Measurements from ENCODE around the gene AOC3.
"Not testable (repeated sequence)": the region's sequence is repeated elsewhere in the genome, so short reads cannot be mapped to it uniquely, and the experiment has no call there.

Gene AOC3

DNA sequence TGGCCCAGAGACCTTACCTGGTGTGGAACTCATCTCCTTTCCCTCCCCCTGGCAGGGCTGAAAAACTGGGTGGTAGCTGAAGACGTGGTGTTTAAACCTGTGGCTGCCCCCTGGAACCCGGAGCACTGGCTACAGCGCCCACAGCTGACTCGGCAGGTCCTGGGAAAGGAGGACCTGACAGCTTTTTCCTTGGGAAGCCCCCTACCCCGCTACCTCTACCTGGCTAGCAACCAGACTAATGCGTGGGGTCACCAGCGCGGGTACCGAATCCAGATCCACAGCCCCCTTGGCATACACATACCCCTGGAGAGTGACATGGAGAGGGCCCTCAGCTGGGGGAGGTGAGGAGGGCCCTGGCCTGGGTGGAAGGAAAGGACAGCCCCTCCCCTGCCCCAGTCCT, 2.0 kb upstream of the AOC3 start:
- TF ChIP-seq, protein P1, sequence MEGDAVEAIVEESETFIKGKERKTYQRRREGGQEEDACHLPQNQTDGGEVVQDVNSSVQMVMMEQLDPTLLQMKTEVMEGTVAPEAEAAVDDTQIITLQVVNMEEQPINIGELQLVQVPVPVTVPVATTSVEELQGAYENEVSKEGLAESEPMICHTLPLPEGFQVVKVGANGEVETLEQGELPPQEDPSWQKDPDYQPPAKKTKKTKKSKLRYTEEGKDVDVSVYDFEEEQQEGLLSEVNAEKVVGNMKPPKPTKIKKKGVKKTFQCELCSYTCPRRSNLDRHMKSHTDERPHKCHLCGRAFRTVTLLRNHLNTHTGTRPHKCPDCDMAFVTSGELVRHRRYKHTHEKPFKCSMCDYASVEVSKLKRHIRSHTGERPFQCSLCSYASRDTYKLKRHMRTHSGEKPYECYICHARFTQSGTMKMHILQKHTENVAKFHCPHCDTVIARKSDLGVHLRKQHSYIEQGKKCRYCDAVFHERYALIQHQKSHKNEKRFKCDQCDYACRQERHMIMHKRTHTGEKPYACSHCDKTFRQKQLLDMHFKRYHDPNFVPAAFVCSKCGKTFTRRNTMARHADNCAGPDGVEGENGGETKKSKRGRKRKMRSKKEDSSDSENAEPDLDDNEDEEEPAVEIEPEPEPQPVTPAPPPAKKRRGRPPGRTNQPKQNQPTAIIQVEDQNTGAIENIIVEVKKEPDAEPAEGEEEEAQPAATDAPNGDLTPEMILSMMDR (conservative IDR thresholded peaks at IDR 0.05; ENCODE audit: control insufficient read depth, insufficient read depth, low read depth, low read length) = no peak
- H3K4me3 ChIP-seq (ENCODE audit: control insufficient read depth, low read depth, low read length) = no peak overlapping the region
- no peak for DNase-seq (ENCODE audit: low read depth)

DNA sequence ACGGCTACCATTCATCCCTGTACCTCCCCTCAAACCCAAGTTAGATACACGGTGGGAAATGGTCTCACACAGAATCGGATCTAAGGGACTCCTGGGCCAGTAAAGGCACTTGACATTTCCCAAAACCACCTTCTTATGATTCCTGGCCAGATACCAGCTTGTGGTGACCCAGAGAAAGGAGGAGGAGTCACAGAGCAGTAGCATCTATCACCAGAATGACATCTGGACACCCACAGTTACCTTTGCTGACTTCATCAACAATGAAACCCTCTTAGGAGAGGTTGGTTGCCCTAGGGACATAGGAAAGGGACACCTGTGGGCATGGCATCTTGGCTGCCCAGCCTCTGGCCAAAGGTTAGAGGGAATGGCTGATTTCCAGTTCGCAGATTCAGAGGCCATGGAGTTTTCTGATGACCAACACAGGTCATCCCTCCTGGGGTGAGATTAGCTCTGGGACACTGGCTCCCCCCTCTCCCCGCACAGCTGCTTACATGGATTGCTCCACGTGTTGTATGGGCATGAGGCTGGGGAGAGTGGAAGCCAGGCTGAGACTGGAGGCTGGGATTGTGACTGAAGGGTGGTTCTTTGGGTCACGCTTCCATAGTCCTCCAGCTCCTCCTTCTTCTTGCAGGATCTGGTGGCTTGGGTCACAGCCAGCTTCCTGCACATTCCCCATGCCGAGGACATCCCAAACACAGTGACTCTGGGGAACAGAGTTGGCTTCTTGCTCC, 1.4 kb upstream of the AOC3 start:
- no peak overlapping the region for H3K4me3 ChIP-seq (ENCODE audit: control insufficient read depth, low read depth, low read length)
- no peak for DNase-seq (ENCODE audit: low read depth)

DNA sequence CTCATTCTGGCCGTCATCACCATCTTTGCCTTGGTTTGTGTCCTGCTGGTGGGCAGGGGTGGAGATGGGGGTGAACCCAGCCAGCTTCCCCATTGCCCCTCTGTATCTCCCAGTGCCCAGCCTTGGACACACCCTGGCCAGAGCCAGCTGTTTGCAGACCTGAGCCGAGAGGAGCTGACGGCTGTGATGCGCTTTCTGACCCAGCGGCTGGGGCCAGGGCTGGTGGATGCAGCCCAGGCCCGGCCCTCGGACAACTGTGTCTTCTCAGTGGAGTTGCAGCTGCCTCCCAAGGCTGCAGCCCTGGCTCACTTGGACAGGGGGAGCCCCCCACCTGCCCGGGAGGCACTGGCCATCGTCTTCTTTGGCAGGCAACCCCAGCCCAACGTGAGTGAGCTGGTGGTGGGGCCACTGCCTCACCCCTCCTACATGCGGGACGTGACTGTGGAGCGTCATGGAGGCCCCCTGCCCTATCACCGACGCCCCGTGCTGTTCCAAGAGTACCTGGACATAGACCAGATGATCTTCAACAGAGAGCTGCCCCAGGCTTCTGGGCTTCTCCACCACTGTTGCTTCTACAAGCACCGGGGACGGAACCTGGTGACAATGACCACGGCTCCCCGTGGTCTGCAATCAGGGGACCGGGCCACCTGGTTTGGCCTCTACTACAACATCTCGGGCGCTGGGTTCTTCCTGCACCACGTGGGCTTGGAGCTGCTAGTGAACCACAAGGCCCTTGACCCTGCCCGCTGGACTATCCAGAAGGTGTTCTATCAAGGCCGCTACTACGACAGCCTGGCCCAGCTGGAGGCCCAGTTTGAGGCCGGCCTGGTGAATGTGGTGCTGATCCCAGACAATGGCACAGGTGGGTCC, 607 bp downstream of the AOC3 start:
- DNase-seq (ENCODE audit: low read depth); H3K4me3 ChIP-seq (ENCODE audit: control insufficient read depth, low read depth, low read length): not testable (repeated sequence)

More for the DNA sequence above, 1.4 kb upstream of the AOC3 start:
- TF ChIP-seq, protein P1 (conservative IDR thresholded peaks at IDR 0.05; ENCODE audit: control insufficient read depth, insufficient read depth, low read depth, low read length) = no peak

DNA sequence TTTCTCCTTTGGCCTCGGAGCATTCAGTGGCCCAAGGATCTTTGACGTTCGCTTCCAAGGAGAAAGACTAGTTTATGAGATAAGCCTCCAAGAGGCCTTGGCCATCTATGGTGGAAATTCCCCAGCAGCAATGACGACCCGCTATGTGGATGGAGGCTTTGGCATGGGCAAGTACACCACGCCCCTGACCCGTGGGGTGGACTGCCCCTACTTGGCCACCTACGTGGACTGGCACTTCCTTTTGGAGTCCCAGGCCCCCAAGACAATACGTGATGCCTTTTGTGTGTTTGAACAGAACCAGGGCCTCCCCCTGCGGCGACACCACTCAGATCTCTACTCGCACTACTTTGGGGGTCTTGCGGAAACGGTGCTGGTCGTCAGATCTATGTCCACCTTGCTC, 1.4 kb downstream of the AOC3 start:
- no peak for DNase-seq (ENCODE audit: low read depth)
- H3K4me3 ChIP-seq (ENCODE audit: control insufficient read depth, low read depth, low read length) = no peak overlapping the region
- TF ChIP-seq, protein P1 (conservative IDR thresholded peaks at IDR 0.05; ENCODE audit: control insufficient read depth, insufficient read depth, low read depth, low read length) = no peak

DNA sequence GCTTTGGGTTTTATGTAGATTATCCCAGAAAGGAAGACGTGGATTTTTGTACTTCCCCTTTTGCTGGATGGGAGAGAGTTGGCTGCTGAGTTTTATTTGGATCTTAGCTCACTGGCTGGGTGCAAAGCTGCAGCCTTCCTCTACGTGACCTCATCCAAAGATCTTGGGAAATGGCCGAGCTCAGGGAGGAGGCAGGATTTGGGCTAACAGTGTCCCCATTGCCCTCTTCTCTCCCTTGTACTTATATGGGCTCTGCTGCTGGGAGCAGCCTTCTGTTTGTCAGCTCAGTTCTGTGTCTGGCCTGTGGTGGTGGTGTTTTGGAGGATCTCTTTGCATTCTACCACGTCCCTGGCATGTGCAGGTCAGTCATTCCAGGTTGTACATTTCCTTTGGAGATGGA, 2.0 kb downstream of the AOC3 start:
- no peak for DNase-seq (ENCODE audit: low read depth)
- H3K4me3 ChIP-seq (ENCODE audit: control insufficient read depth, low read depth, low read length) = no peak overlapping the region
- TF ChIP-seq, protein P1 (conservative IDR thresholded peaks at IDR 0.05; ENCODE audit: control insufficient read depth, insufficient read depth, low read depth, low read length) = no peak

DNA sequence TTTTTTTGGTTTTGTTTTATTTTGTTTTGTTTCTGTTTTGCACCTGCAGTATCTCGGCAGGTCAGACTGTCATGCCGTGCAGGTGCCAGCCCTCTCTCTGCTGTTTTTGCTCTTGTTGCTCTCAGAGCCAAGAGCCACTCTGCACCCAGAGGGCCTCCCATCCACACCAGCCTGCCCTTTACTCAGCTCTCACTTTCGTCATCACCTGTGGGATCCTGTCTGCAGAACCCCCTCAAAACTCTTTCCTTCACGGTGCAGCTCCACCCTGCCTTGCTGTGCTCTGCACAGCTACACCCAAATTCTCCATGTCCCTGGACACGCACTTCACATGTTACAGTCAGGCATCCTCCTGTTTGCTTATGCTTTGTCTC, 2.6 kb downstream of the AOC3 start:
- DNase-seq (ENCODE audit: low read depth) = no peak
- TF ChIP-seq, protein P1 (conservative IDR thresholded peaks at IDR 0.05; ENCODE audit: control insufficient read depth, insufficient read depth, low read depth, low read length) = no peak
- H3K4me3 ChIP-seq (ENCODE audit: control insufficient read depth, low read depth, low read length) = no peak overlapping the region

All from fibroblast of mammary gland (primary cell).